ENCODE results near the gene ABCA8. TPM values are rescaled to one million over a fixed set of nuclear protein-coding genes. Genes with fewer than 3 reads are reported as not detected.
A peak's percentile ranks its signal among the peaks of the same experiment; 100 is the strongest.

ABCA8 gene
- total RNA-seq, 4 donors from 2014 or later, result 26.1 to 95.4 (median 56.1) TPM

DNA sequence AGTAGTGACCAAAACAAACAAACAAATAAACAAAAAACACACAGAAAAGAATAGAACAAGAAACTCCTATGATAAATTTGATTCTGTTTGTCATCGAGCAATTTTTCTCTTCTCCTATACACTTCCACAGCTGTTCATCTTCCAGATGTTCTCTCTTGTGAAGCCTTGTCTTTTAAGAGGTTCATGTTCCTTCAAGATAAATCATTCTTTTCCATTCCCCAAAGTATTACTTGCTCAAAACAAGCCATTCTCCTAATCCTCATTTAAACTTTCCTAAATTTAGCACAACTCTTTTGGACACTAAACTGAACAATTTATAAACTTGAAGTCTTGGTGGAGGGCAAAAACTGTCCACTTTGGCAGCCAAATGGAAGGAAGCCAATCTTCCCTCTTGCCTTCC lies 103.3 kb downstream of the ABCA8 start:
- intact Hi-C loops (cut with DNase I), result no loop called here
- Histone ChIP-seq H3K27me3 (no peaks in the 10 kb centered on the region), H3K36me3 (no peaks in the 10 kb centered on the region), H3K4me1 (peaks cover 11% of the 10 kb centered on the region in 2 donors), H3K9me3 (no peaks in the 10 kb centered on the region), H3K4me3 (replicated peaks in 1 of 3) (no peak overlapping the region), H3K27ac (no peak overlapping the region)
- no peak for TF ChIP-seq POLR2A (IDR thresholded peaks at IDR 0.05)
- no peak for TF ChIP-seq CTCF (IDR thresholded peaks at IDR 0.05)
- WGBS, 2 donors, result 84 to 86% methylated on average over 1 of the region's 1 CpG
- DNase-seq, result no peak

DNA sequence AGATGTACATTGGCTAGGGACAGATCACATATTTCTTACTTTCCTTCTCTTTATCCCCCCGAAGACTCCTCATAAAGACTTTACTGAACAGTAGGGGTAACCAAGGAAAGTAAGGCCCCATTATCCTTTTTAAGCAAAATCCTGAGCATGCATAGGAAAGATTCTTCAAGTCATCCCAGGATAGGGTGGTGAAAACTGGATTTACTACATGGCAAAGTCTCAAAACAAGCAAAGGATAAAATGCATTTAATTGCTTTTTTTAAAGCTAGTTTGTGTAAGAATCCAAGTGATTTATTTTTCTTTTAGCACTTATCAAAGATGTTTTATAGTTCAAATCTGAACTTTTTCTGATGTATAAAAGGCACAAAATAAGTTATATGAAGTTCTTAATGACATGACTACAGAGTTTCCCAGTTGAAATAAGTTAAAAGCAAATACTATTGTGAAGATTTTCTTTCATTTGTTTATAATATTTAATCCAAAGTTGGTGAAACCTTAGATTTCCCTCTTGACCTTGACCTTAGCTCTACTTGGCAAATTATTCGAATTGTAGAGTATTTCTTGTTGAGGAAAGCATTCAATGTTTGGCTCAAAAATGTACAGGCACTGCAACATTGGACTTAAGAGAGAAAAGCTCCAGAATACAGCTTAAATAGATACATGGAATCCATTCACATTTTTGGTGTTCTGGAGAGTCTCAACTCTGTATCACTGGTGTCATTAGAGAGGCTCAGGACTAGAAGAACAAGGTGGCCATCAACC lies 104.3 kb downstream of the ABCA8 start:
- TF ChIP-seq POLR2A (IDR thresholded peaks at IDR 0.05), result no peak
- TF ChIP-seq CTCF (IDR thresholded peaks at IDR 0.05), result no peak
- H3K27me3 ChIP-seq, result no peaks in the 10 kb centered on the region
- H3K4me1 ChIP-seq, result peaks cover 11% of the 10 kb centered on the region in 2 donors
- H3K4me3 ChIP-seq (replicated peaks in 1 of 3), result no peak overlapping the region
- H3K36me3 ChIP-seq, result no peaks in the 10 kb centered on the region
- intact Hi-C loops (cut with DNase I), result no loop called here
- DNase-seq, result no peak
- 55 to 61% methylated on average over 2 of the region's 2 CpGs for WGBS, 2 donors
- peak overlapping the region in 1 of 3 donors; percentile 38 for H3K27ac ChIP-seq
- H3K9me3 ChIP-seq, result no peaks in the 10 kb centered on the region

DNA sequence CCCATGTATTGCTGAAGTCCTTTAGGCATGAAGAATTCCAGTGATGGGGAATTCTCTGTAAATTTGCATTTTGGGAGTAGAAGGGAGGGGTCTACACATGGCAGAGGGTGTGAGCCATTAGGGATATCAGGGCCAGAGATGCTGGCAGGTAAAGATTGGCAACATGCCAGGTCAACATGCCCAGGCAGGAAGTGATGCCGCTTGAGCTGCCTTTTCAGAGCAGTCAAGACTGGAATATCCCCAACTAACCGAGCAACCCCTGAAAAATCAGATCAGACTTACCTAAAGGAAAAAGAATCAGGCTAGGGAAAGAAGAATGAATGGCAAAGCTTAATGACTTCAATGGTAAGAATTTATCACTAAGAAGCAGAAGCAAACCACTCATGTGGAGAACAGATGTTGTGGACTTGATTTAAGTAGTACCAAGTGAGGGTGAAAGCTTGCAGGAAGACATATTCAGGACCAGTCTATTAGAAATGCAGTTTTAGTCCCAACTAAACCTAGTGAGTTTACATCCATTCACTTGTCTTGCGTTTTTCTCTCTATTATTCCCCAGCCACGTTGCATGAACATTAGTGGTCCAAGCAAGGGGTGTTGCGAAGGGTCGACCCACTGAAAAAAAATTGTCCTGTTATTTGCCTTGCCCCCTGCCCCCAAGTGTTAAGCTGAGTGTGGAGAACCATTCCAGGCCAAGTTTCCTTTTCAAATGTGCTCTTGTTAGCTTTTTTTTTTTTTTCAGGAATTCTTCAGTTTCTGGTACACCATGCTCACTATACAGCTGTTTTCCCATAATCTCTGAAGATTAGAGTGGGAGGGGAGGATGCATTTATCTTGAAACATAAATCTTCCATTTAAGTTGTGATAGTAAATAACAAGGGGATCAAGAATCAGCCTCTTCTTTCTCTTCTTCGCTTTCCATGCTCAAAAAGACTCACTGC lies 105.2 kb downstream of the ABCA8 start:
- Histone ChIP-seq H3K27ac (no peak overlapping the region), H3K9me3 (no peaks in the 10 kb centered on the region), H3K4me3 (replicated peaks in 1 of 3) (no peak overlapping the region), H3K27me3 (no peaks in the 10 kb centered on the region), H3K36me3 (no peaks in the 10 kb centered on the region), H3K4me1 (peaks cover 11% of the 10 kb centered on the region in 2 donors)
- no peak for DNase-seq
- 75 to 78% methylated on average over 7 of the region's 7 CpGs for WGBS, 2 donors
- intact Hi-C loops (cut with DNase I), result no loop called here
- TF ChIP-seq POLR2A (IDR thresholded peaks at IDR 0.05) (no peak), CTCF (IDR thresholded peaks at IDR 0.05) (no peak)

- intact Hi-C loops (cut with DNase I), result no loop called here
- TF ChIP-seq POLR2A (IDR thresholded peaks at IDR 0.05) (no peak), CTCF (IDR thresholded peaks at IDR 0.05) (no peak)
- DNase-seq, result no peak
- 76% methylated on average over 1 of the region's 1 CpG for WGBS, 2 donors
- no peaks in the 10 kb centered on the region for H3K9me3 ChIP-seq
- no peak overlapping the region for H3K27ac ChIP-seq
- H3K27me3 ChIP-seq, result no peaks in the 10 kb centered on the region
- peaks cover 11% of the 10 kb centered on the region in 2 donors for H3K4me1 ChIP-seq
- H3K36me3 ChIP-seq, result no peaks in the 10 kb centered on the region
- H3K4me3 ChIP-seq (replicated peaks in 1 of 3), result no peak overlapping the region
Observed at GRCh38 chr17:68847711-68848110, 107.5 kb downstream of the ABCA8 start.

DNA sequence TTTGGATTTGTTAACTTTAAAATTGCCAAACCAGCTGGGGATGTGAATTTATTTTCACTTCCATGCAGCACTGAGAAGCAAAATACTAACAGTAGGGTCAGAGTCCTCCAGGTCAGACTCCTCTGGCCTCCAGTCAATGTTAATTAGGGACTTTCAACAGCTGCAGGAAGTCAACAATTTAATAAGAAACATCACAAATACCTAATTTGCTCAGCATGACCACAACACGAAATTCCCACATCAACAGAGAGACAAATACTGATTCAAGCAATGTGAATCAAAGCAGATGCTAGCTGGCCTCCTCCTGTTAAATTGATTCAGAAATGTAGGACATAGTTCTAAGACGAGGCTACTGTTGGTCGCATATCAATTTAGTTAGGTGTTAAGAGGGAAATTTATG lies 111.7 kb downstream of the ABCA8 start:
- Histone ChIP-seq H3K9me3 (no peaks in the 10 kb centered on the region), H3K27ac (no peak overlapping the region), H3K4me3 (replicated peaks in 1 of 3) (no peak overlapping the region), H3K27me3 (no peaks in the 10 kb centered on the region), H3K36me3 (no peaks in the 10 kb centered on the region), H3K4me1 (no peaks in the 10 kb centered on the region)
- intact Hi-C loops (cut with DNase I), result no loop called here
- WGBS, 2 donors, result 69 to 78% methylated on average over 3 of the region's 3 CpGs
- TF ChIP-seq CTCF (IDR thresholded peaks at IDR 0.05) (no peak), POLR2A (IDR thresholded peaks at IDR 0.05) (no peak)
- no peak for DNase-seq

Data from thyroid gland (tissue), 4 donors.